Measurements from ENCODE around the gene MRPS6.
A peak's percentile ranks its signal among the peaks of the same experiment; 100 is the strongest.

Gene MRPS6

DNA sequence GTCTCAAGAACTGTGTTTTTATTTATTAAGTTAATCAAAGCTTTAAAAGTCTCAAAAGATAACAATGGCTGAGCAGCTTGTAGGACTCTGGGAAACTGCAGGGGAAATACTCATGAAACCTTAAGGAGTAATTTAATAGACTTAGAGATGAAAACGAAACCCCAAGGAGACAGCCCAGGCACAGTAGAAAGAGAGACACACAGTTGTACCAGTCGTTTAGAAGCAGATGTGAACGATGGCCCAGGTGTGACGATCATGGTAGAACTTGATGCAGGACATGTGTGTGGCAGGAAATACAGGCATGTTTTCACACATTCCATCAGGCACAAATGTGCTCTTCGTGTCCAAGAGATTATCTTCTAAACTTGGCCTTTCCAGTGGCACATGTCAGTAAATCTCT, 21.2 kb upstream of the MRPS6 start:
- TF ChIP-seq POLR2AphosphoS5 (IDR thresholded peaks at IDR 0.05; ENCODE audit: low read depth) (no peak), GABPA (IDR thresholded peaks at IDR 0.05; ENCODE audit: low read depth) (no peak), SPI1 (IDR thresholded peaks at IDR 0.05; ENCODE audit: borderline replicate concordance, low read depth) (no peak)
- TF ChIP-seq, protein P1, sequence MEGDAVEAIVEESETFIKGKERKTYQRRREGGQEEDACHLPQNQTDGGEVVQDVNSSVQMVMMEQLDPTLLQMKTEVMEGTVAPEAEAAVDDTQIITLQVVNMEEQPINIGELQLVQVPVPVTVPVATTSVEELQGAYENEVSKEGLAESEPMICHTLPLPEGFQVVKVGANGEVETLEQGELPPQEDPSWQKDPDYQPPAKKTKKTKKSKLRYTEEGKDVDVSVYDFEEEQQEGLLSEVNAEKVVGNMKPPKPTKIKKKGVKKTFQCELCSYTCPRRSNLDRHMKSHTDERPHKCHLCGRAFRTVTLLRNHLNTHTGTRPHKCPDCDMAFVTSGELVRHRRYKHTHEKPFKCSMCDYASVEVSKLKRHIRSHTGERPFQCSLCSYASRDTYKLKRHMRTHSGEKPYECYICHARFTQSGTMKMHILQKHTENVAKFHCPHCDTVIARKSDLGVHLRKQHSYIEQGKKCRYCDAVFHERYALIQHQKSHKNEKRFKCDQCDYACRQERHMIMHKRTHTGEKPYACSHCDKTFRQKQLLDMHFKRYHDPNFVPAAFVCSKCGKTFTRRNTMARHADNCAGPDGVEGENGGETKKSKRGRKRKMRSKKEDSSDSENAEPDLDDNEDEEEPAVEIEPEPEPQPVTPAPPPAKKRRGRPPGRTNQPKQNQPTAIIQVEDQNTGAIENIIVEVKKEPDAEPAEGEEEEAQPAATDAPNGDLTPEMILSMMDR (IDR thresholded peaks at IDR 0.05; ENCODE audit: insufficient read depth, low read length) = no peak
- TF ChIP-seq, protein P2, sequence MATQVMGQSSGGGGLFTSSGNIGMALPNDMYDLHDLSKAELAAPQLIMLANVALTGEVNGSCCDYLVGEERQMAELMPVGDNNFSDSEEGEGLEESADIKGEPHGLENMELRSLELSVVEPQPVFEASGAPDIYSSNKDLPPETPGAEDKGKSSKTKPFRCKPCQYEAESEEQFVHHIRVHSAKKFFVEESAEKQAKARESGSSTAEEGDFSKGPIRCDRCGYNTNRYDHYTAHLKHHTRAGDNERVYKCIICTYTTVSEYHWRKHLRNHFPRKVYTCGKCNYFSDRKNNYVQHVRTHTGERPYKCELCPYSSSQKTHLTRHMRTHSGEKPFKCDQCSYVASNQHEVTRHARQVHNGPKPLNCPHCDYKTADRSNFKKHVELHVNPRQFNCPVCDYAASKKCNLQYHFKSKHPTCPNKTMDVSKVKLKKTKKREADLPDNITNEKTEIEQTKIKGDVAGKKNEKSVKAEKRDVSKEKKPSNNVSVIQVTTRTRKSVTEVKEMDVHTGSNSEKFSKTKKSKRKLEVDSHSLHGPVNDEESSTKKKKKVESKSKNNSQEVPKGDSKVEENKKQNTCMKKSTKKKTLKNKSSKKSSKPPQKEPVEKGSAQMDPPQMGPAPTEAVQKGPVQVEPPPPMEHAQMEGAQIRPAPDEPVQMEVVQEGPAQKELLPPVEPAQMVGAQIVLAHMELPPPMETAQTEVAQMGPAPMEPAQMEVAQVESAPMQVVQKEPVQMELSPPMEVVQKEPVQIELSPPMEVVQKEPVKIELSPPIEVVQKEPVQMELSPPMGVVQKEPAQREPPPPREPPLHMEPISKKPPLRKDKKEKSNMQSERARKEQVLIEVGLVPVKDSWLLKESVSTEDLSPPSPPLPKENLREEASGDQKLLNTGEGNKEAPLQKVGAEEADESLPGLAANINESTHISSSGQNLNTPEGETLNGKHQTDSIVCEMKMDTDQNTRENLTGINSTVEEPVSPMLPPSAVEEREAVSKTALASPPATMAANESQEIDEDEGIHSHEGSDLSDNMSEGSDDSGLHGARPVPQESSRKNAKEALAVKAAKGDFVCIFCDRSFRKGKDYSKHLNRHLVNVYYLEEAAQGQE (IDR thresholded peaks at IDR 0.05; ENCODE audit: insufficient replicate concordance, low read depth) = no peak
- no peak overlapping the region for H3K27ac ChIP-seq (replicated peaks)
- H3K4me3 ChIP-seq (replicated peaks; ENCODE audit: insufficient read depth, low read length) = no peak overlapping the region
- no peaks in the 10 kb centered on the region for H3K27me3 ChIP-seq (ENCODE audit: insufficient read depth, poor library complexity, severe bottlenecking)
- DNase-seq (ENCODE audit: low read depth in 1 of 2, low spot score in 1 of 2) = no peak

DNA sequence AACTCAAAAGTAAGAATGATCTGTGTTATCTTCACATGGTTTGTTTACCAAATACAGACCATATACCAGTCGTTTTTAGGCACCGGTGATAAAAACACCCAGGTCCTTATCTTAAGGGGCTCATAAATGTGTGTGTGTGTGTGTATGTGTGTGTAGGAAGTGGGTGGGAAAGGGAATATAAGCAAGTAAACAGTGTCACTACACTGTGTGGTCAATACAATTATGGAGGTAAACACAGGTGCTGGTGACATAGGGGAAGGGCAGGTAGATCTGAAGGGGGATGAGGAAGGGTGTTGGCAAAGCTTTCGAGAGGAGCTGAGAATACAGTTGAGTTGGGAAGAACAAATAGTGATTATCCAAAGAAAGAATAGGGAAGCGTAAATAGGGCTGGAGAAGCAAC, 19.1 kb upstream of the MRPS6 start:
- H3K4me3 ChIP-seq (replicated peaks; ENCODE audit: insufficient read depth, low read length) = no peak overlapping the region
- DNase-seq (ENCODE audit: low read depth in 1 of 2, low spot score in 1 of 2) = no peak
- no peaks in the 10 kb centered on the region for H3K27me3 ChIP-seq (ENCODE audit: insufficient read depth, poor library complexity, severe bottlenecking)
- no peak overlapping the region for H3K27ac ChIP-seq (replicated peaks)
- TF ChIP-seq SPI1 (IDR thresholded peaks at IDR 0.05; ENCODE audit: borderline replicate concordance, low read depth) (no peak), GABPA (IDR thresholded peaks at IDR 0.05; ENCODE audit: low read depth) (no peak), POLR2AphosphoS5 (IDR thresholded peaks at IDR 0.05; ENCODE audit: low read depth) (no peak)
- TF ChIP-seq, protein P1 (IDR thresholded peaks at IDR 0.05; ENCODE audit: insufficient read depth, low read length) = no peak
- TF ChIP-seq, protein P2 (IDR thresholded peaks at IDR 0.05; ENCODE audit: insufficient replicate concordance, low read depth) = no peak

DNA sequence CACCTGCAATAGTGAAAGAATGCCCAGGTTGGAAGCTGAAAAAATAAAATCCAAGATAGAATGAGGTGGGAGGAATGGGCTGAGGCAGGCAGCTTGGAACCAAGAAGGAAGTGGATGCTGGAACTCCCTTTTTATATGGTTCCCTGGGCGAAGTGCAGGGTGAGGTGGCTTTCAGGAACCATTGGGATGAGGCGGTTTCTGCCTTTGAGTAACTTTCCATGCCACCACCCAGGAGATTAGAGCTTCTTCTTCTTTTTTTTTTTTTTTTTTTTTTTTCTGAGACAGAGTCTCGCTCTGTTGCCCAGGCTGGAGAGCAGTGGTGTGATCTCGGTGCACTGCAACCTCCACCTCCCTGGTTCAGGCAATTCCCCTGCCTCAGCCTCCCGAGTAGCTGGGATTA, 17.8 kb upstream of the MRPS6 start:
- Histone ChIP-seq H3K27me3 (ENCODE audit: insufficient read depth, poor library complexity, severe bottlenecking) (no peaks in the 10 kb centered on the region), H3K4me3 (replicated peaks; ENCODE audit: insufficient read depth, low read length) (no peak overlapping the region), H3K27ac (replicated peaks) (no peak overlapping the region)
- DNase-seq (ENCODE audit: low read depth in 1 of 2, low spot score in 1 of 2) = no peak
- peak; percentile 16; the same call in 1 of the 2 replicates for TF ChIP-seq SPI1 (IDR thresholded peaks at IDR 0.05; ENCODE audit: borderline replicate concordance, low read depth)
- TF ChIP-seq, protein P1 (IDR thresholded peaks at IDR 0.05; ENCODE audit: insufficient read depth, low read length) = no peak

DNA sequence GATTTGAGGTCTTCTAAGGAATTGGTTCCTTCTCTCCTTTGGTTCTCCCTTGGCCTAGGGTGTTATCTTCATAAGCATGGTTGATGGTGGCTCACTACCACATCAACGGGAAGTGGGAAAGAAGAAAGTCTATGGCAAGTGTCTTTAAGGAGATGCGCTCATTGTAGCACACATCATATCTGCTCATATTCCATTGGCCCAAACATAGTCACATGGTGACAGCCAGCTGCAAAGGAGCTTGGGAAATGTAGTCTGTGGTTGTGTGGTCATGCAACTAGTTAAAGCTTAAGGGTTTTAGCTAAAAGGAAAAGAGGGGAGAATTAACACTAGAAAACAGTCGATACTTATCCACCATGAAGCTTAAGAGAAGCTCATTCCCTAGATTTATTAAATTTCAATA, 11.4 kb upstream of the MRPS6 start:
- peak; percentile 13 to 23 for DNase-seq (ENCODE audit: low read depth in 1 of 2, low spot score in 1 of 2)
- Histone ChIP-seq H3K4me3 (replicated peaks; ENCODE audit: insufficient read depth, low read length) (no peak overlapping the region), H3K27me3 (ENCODE audit: insufficient read depth, poor library complexity, severe bottlenecking) (no peaks in the 10 kb centered on the region), H3K27ac (replicated peaks) (no peak overlapping the region)
- no peak for TF ChIP-seq SPI1 (IDR thresholded peaks at IDR 0.05; ENCODE audit: borderline replicate concordance, low read depth)
- TF ChIP-seq, protein P2 (IDR thresholded peaks at IDR 0.05; ENCODE audit: insufficient replicate concordance, low read depth) = no peak
- no peak for TF ChIP-seq GABPA (IDR thresholded peaks at IDR 0.05; ENCODE audit: low read depth)
- no peak for TF ChIP-seq POLR2AphosphoS5 (IDR thresholded peaks at IDR 0.05; ENCODE audit: low read depth)
- TF ChIP-seq, protein P1 (IDR thresholded peaks at IDR 0.05; ENCODE audit: insufficient read depth, low read length) = no peak
